HG03025 (cell line): Measurements from ENCODE around the gene EIF4B.

Experiments used
- ATAC-seq: cut with Tn5 transposase; IDR thresholded peaks from one replicate; pipeline ENCODE4 v1.9.1; 2021; ENCODE audit warnings: mild to moderate bottlenecking, moderate library complexity; ENCODE audit not compliant: unreplicated experiment, low FRiP score

Gene EIF4B

GRCh38 chr12:53044052-53044581, 37.9 kb downstream of the EIF4B start:
- ATAC-seq, result no peak

GRCh38 chr12:53044896-53045695, 38.8 kb downstream of the EIF4B start:
- no peak for ATAC-seq

GRCh38 chr12:53045696-53046045, 39.4 kb downstream of the EIF4B start:
- ATAC-seq, result no peak

DNA sequence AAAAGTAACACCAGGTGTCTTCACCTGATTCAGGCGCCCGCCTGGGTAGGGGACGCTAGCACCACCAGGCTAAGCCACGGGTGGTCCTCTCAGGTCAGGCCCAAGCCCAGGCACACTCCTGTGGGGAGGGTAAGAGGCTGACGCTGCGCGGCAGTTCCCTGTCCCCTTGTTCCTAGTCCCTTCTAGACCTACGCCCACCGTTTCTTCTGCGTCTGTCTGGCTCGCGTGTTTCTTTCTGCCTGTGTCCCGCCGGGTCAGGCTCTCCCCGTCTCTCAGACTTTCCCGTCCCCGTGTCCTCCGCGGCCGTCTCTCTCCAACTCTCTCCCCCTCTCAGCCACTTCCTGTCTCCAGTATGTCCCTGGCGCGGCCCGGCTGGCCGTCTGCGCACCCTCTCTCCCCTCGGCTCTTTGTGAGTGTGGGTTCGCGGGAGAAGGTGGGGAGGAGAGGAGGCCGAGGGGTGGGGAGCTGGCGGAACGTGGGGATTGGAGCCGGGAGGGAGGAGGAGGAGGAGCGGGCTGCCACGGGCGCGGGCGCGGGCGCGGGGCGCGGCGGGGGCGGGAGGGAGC, 40.5 kb downstream of the EIF4B start:
- ATAC-seq, result peak; percentile 26

DNA sequence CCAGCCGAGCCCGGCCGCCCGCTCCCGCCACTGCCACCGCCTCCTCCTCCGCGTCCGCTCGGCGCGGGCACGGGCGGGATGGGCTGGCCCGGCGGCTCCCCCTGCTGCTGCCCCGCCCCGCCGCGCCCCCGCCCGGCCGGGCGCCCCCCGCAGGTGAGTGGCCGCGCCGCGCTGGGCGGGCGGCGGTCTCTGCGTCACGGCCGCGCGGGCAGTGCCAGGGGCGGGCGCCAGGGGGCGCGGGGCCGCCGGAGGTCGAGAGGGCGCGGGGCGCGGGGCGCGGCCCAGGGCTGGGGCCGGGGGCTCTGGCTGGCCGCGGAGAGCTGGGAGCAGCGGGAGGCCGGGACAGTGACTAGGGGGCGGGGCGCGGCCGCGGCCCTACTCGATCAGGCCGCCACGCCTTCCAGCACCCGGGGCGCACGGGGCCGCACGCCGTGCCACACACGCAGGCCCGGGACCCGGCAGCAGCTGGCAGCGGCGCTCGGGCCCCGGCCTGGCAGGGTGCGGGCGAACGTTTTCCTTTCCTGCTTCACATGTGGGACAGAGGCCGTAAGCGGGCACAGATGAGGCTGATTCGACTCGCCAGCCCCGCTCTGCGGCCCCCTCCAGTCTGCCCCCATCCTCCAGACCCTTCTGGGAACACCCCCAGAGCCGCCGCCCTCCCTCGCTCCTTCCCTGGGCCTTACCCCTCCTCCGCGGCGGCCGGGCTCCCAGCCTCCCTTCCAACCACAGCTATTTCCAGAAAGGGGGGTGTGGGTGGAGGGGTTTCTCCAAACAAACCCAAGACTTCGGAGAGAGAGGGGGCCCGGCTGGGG, 41.2 kb downstream of the EIF4B start:
- ATAC-seq, result peak; percentile 61

DNA sequence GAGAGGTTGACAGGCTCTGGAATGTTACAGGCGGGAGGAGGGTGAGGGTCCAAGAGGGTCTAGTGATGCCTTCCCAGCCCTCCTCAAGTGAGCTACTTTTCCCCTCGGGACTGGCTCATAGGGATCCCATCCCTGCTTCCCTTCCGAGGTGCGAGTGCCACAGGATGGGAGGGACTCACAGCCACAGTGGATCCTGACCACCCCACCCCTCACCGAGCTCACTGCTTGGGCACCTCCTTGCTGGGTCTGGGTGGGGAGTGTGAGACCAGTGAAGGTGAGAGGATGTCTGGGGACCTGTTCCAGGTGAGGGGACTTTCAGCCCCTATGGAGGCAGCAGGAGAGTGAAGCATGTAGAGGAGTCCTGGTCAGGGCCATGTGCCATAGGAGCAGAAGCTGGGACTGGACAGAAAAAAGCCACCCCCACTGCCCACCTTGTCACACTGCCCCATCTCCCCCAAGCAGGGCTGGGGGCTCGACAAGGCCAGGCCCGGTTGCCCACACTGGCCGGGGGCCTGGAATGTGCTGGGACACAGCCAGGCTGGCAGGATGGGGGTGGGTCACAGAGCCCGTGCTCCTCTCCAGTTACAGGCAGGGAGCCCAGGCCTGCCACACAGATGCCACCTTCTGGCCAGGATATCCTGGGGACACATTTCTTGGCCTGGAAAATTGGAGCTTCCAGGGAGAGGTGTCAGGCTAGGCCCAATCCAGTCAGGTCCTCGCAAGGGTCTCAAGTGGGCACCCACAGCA, 42.0 kb downstream of the EIF4B start:
- no peak for ATAC-seq

- no peak for ATAC-seq
Observed at GRCh38 chr12:53048780-53049401, 42.6 kb downstream of the EIF4B start.

DNA sequence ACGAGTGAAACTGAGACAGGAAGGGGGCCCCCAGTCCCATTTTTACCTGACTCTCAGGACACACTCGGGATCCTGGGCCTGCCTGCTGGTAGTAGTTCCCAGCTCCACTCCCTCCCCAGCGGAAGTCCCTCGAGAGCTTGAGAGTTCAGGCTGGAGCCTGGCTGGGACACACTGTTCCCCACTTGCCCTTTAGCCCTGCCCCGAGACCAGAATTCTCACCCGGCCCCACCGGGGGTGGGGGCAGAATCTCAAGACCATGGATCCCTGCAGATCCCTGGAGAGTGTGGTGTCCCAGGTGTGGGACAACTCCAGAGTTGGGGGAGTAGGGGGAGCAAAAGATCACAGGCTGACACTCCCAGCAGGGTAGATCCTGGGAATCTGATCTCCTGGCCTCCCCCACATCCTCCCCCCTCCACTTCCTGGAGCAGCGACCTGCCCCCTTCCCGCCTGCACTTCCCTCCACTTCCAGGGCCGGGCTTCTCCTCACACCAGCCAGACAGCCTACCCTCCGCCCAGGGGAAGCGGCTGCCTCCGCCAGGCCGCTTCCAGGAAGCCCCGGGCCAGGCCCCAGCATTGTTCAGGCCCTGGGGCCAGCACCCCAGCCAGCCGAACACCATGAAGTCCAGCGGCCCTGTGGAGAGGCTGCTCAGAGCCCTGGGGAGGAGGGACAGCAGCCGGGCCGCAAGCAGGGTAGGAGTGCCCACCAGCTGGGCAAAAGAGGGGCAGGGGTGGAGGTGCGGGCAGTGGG, 43.5 kb downstream of the EIF4B start, which contains the start of gene TNS2:
Gene TNS2, plus strand, starts transcription at position 495 of the 748 bp plus-strand sequence. Its CDS starts 121 bp downstream, at position 616.
- no peak for ATAC-seq

DNA sequence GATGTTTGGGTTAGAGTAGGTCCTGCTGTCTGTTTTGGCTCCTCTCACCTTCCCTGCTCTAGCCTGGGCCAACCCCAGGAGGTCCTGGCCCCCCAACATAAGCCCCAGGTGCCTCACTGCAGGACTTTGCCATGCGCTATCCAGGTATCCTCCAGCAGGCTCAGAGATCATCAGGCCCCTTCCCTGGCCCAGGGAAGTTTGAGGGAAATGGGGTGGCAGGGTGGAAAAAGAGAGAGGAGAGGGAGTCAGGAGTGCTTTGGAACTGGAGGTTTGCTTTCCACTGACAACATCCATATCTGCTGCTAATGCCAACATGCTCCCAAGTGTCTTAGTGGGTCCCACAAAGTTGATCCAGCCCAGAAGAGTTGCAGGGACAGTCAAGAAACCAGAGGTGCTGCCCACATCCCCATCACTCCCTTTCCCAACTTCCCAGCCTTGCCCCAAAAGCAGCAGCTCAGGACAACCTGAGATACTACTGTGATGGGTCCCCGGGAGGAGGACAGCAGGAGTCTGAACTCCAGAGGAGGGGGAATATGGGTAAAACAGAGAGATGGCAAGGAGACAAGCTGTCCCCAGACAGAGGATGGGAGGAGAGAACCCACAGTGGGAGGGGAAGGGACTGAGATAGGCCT, 44.3 kb downstream of the EIF4B start:
- ATAC-seq, result no peak

GRCh38 chr12:53051058-53051880, 45.0 kb downstream of the EIF4B start:
- no peak for ATAC-seq

- ATAC-seq, result no peak
Observed at GRCh38 chr12:53051881-53052412, 45.7 kb downstream of the EIF4B start.

DNA sequence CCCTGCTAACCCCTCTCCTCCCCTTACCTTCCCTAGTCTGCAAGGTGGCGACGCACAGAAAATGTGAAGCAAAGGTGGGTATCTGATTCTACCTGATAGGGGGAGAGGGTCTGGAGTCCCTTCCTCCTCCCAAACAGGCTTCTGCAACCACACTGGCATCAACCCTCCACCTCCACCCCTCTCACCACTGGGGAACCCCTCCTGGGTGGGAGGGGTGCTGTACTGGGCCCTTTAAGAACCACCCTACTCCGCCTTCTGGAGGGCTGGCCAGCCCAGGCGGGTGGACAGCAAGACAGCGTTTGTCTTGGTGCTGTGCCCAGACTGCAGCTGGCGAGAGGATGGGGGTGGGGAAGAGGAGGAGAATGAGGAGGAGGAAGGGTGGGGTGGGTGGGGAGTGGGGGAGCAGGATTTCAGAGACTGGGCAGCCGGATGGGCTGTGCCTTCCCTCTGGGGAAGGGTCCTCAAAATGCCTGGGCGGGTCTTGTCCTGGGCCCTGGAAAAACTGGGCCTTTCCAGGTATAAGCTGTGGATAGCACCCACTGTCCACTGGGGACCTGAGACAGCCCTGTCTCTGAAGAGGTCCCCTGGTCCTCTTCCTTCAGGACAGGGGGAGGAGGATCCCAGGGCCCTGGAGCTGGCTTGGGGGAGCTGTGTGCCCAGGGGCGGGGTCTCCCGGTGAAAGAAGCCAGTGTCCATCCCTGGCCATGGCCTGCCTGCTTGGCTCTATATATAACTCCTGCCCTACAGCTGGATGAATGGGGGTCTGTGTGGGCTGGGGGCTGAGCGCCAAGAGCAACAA, 46.4 kb downstream of the EIF4B start:
- no peak for ATAC-seq

GRCh38 chr12:53053218-53054111, 47.2 kb downstream of the EIF4B start:
- ATAC-seq, result no peak

GRCh38 chr12:53054112-53054878, 48.0 kb downstream of the EIF4B start:
- peak; percentile 71 for ATAC-seq
